Activated B cell treated with CpG ODN at 0.5 μM for 24 hours (primary cell): ENCODE results near the gene C2orf68. TPM values are rescaled to one million over a fixed set of nuclear protein-coding genes. Genes with fewer than 3 reads are reported as not detected.
A peak's percentile ranks its signal among the peaks of the same experiment; 100 is the strongest.
"Not testable (repeated sequence)": the region's sequence is repeated elsewhere in the genome, so short reads cannot be mapped to it uniquely, and the experiment has no call there.

ENCODE experiments used
- ATAC-seq: fragments of 200-7000 bp; cut with Tn5 transposase; one replicate; pipeline ENCODE4 v1.10.0; 2021; ENCODE audit warnings: low read depth, mild to moderate bottlenecking, moderate library complexity
- CTCF ChIA-PET: fragments of 350-600 bp; sonication (Branson Sonifier 250); formaldehyde crosslinking; loops from one replicate; lab custom pipeline; 2021; ENCODE audit warnings: antibody characterized with exemption; lab: Charles Lee
- POLR2A ChIA-PET: fragments of 350-600 bp; sonication (Branson Sonifier 250); formaldehyde crosslinking; loops from one replicate; lab custom pipeline; 2021; ENCODE audit warnings: antibody characterized with exemption; lab: Charles Lee
- DNase-seq: peaks from one replicate; pipeline ENCODE4 v3.0.0; 2022
- H3K27ac Mint-ChIP-seq: one replicate; pipeline ENCODE4 v1.8.0; 2020; ENCODE audit warnings: mixed read lengths
- H3K27me3 Mint-ChIP-seq: one replicate; pipeline ENCODE4 v1.8.0; 2021; ENCODE audit warnings: mixed read lengths
- H3K36me3 Mint-ChIP-seq: one replicate; pipeline ENCODE4 v1.8.0; 2021; ENCODE audit warnings: low read depth, mixed read lengths
- H3K4me1 Mint-ChIP-seq: one replicate; pipeline ENCODE4 v1.8.0; 2021; ENCODE audit warnings: mixed read lengths
- H3K4me3 Mint-ChIP-seq: one replicate; pipeline ENCODE4 v1.8.0; 2020; ENCODE audit warnings: mild to moderate bottlenecking, mixed read lengths
- H3K9me3 Mint-ChIP-seq: one replicate; pipeline ENCODE4 v1.8.0; 2020; ENCODE audit warnings: mixed read lengths
- intact Hi-C: fragments of 100-400 bp; cut with micrococcal nuclease; formaldehyde crosslinking; loops from one replicate; pipeline ENCODE4 v1.15.1; 2024
- total RNA-seq: library from RNA; stranded (reverse); gene quantifications from 2 replicates; pipeline ENCODE4 v1.2.3, GENCODE V29; 2022
- TF ChIP-seq, protein P1 (sequence below): fragments of 200-600 bp; IDR thresholded peaks from one replicate; pipeline ENCODE4 v1.8.0; 2022; ENCODE audit warnings: antibody characterized with exemption, mild to moderate bottlenecking

Gene C2orf68
- total RNA-seq, 1 donor from 2014 or later: 61.5 TPM

- Mint-ChIP-seq H3K36me3 (peaks cover 77% of the 10 kb centered on the region), H3K27me3 (no peaks in the 10 kb centered on the region), H3K4me1 (peaks cover 12% of the 10 kb centered on the region), H3K27ac (no peak overlapping the region), H3K4me3 (no peak overlapping the region), H3K9me3 (no peaks in the 10 kb centered on the region)
- intact Hi-C loops: no loop called here
- ChIA-PET POLR2A (interaction anchor here (0.6 to 0.7 kb wide), 3 partner anchors 20 to 181 kb away, joined by 3 to 10 read pairs (median 8); no protein-coding TSS in a partner anchor), CTCF (no interaction called here)
- ATAC-seq: no peak
- DNase-seq: no peak
- TF ChIP-seq, protein P1, sequence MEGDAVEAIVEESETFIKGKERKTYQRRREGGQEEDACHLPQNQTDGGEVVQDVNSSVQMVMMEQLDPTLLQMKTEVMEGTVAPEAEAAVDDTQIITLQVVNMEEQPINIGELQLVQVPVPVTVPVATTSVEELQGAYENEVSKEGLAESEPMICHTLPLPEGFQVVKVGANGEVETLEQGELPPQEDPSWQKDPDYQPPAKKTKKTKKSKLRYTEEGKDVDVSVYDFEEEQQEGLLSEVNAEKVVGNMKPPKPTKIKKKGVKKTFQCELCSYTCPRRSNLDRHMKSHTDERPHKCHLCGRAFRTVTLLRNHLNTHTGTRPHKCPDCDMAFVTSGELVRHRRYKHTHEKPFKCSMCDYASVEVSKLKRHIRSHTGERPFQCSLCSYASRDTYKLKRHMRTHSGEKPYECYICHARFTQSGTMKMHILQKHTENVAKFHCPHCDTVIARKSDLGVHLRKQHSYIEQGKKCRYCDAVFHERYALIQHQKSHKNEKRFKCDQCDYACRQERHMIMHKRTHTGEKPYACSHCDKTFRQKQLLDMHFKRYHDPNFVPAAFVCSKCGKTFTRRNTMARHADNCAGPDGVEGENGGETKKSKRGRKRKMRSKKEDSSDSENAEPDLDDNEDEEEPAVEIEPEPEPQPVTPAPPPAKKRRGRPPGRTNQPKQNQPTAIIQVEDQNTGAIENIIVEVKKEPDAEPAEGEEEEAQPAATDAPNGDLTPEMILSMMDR: no peak
Measured at GRCh38 chr2:85631316-85631715, 19.4 kb upstream of the C2orf68 start.

- TF ChIP-seq, protein P1: no peak
- Mint-ChIP-seq H3K9me3 (no peaks in the 10 kb centered on the region), H3K36me3 (peaks cover 81% of the 10 kb centered on the region), H3K27ac (peak overlapping the region; percentile 41), H3K4me3 (no peak overlapping the region), H3K27me3 (no peaks in the 10 kb centered on the region), H3K4me1 (peaks cover 12% of the 10 kb centered on the region)
- ChIA-PET POLR2A (interaction anchor here (0.5 to 1.6 kb wide), 4 partner anchors 17 to 496 kb away, joined by 3 to 10 read pairs (median 7); partner anchors contain the start of genes C2orf68 and VAMP8), CTCF (interaction anchor here (1.1 to 1.4 kb wide), 2 partner anchors 9 to 20 kb away, joined by 3 to 7 read pairs; no protein-coding TSS in a partner anchor)
- DNase-seq: no peak
- peak; percentile 65 for ATAC-seq
- intact Hi-C loops: no loop called here
Measured at GRCh38 chr2:85628658-85629057, 16.8 kb upstream of the C2orf68 start.

DNA sequence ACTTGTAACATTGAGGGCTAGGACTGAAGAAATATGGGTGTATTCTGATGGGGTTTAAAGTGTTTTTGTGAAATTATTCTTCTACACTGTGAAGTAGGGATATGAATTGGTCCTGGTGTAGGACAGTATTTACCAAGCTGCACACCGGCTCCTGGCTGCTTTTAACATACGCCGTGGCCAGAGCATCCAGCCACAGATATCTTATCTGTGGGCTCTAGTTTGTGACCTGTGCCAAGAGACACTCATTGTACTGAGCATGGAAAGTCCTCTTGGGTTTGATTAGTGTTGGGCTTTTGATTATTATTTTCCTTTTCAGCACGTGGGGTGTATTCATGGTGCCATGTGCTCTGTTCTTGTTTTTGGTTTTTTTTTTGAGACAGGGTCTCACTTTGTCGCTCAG, 12.1 kb upstream of the C2orf68 start:
- TF ChIP-seq, protein P1: no peak
- POLR2A ChIA-PET: interaction anchor here (0.5 to 0.6 kb wide), 2 partner anchors 11 to 945 kb away, joined by 3 to 4 read pairs; no protein-coding TSS in a partner anchor
- no peak for DNase-seq
- H3K4me3 Mint-ChIP-seq: no peak overlapping the region
- H3K27me3 Mint-ChIP-seq: no peaks in the 10 kb centered on the region
- ATAC-seq: no peak
- CTCF ChIA-PET: interaction anchor here (5.3 kb wide), 1 partner anchor 13 kb away, joined by 26 read pairs; no protein-coding TSS in a partner anchor
- no peak overlapping the region for H3K27ac Mint-ChIP-seq
- intact Hi-C loops: no loop called here
- peaks cover 72% of the 10 kb centered on the region for H3K36me3 Mint-ChIP-seq
- H3K4me1 Mint-ChIP-seq: peaks cover 15% of the 10 kb centered on the region
- H3K9me3 Mint-ChIP-seq: no peaks in the 10 kb centered on the region

DNA sequence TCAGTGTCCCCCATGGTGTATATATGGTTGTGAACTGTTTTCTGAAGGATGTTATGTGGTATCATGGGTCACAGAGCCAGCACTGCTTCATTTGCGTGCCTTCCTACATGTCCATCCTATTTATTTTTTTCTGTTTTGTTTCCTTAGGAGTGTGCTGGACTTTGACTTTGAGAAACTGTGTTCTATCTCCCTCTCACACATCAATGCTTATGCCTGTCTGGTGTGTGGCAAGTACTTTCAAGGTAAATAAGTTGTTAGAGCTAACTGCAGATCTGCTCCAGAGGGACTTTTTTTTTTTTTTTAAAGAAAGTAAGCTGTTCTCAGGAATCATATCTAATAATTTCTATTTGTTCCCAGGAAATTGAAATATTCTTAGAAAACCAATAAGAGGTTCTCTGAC, 9.5 kb upstream of the C2orf68 start:
- no peaks in the 10 kb centered on the region for H3K9me3 Mint-ChIP-seq
- ChIA-PET POLR2A (no interaction called here), CTCF (interaction anchor here (5.3 kb wide), 1 partner anchor 16 kb away, joined by 26 read pairs; no protein-coding TSS in a partner anchor)
- H3K27me3 Mint-ChIP-seq: no peaks in the 10 kb centered on the region
- no peak for ATAC-seq
- intact Hi-C loops: no loop called here
- no peak overlapping the region for H3K4me3 Mint-ChIP-seq
- DNase-seq: no peak
- no peak overlapping the region for H3K27ac Mint-ChIP-seq
- TF ChIP-seq, protein P1: no peak
- peaks cover 63% of the 10 kb centered on the region for H3K36me3 Mint-ChIP-seq
- peaks cover 23% of the 10 kb centered on the region for H3K4me1 Mint-ChIP-seq

GRCh38 chr2:85619617-85620016, 7.8 kb upstream of the C2orf68 start:
- DNase-seq: no peak
- Mint-ChIP-seq H3K4me3 (no peak overlapping the region), H3K9me3 (no peaks in the 10 kb centered on the region), H3K36me3 (peaks cover 47% of the 10 kb centered on the region), H3K4me1 (peaks cover 29% of the 10 kb centered on the region), H3K27me3 (no peaks in the 10 kb centered on the region), H3K27ac (no peak overlapping the region)
- POLR2A ChIA-PET: interaction anchor here (0.7 kb wide), 2 partner anchors 13 to 28 kb away, joined by 5 to 8 read pairs; no protein-coding TSS in a partner anchor
- TF ChIP-seq, protein P1: no peak
- CTCF ChIA-PET: interaction anchor here (5.3 kb wide), 1 partner anchor 17 kb away, joined by 26 read pairs; no protein-coding TSS in a partner anchor
- no peak for ATAC-seq
- intact Hi-C loops: loop anchor here (5.0 kb wide), 3 partner anchors 292 to 823 kb away; partner anchors contain the start of genes KDM3A, POLR1A, PTCD3 and TGOLN2

DNA sequence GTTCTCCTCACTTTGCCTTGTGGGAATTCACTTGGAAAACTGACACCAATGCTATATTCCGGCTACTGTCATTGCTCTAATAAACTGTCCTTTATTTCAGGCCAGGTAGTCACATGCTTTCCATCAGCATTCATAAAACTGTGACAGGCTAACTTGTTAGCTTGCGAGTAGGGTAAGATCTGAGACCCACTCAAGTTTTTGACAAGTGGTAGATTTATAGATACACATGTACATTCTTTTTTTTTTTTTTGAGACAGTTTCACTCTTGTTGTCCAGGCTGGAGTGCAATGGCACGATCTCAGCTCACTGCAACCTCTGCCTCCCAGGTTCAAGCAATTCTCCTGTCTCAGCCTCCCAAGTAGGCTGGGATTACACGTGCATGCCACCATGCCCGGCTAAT, 5.9 kb upstream of the C2orf68 start:
- DNase-seq, H3K9me3 Mint-ChIP-seq, H3K27me3 Mint-ChIP-seq, CTCF ChIA-PET, ATAC-seq, H3K27ac Mint-ChIP-seq: not testable (repeated sequence)
- Mint-ChIP-seq H3K4me3 (peak overlapping the region; percentile 96), H3K36me3 (peaks cover 30% of the 10 kb centered on the region), H3K4me1 (peaks cover 30% of the 10 kb centered on the region)
- POLR2A ChIA-PET: interaction anchor here (0.6 to 2.0 kb wide), 3 partner anchors 29 to 199 kb away, joined by 3 to 6 read pairs (median 5); partner anchors contain the start of genes MAT2A and SH2D6
- intact Hi-C loops: loop anchor here (2.0 to 5.0 kb wide), 6 partner anchors 41 to 825 kb away; partner anchors contain the start of genes KDM3A, MAT2A, POLR1A and PTCD3
